Parathyroid adenoma (tissue), 2 donors: ENCODE measurements around the gene BMPER.

Experiments
- H2AFZ ChIP-seq: fragments of 300-600 bp; sonication (generic); one replicate; pipeline ENCODE4 v1.7.0; 2017; ENCODE audit warnings: antibody characterized with exemption, mild to moderate bottlenecking
- H3K27ac ChIP-seq: fragments of 300-600 bp; sonication (generic); one replicate; pipeline ENCODE4 v1.7.0; 2017
- H3K27me3 ChIP-seq: fragments of 300-600 bp; sonication (generic); one replicate; pipeline ENCODE4 v1.7.0; 2017; ENCODE audit warnings: low read length; ENCODE audit not compliant: control insufficient read depth, insufficient read depth
- H3K36me3 ChIP-seq: fragments of 300-600 bp; sonication (generic); one replicate; pipeline ENCODE4 v1.7.0; 2017; ENCODE audit warnings: low read length; ENCODE audit not compliant: control insufficient read depth, insufficient read depth
- H3K4me1 ChIP-seq: fragments of 300-600 bp; sonication (generic); one replicate; pipeline ENCODE4 v1.7.0; 2017; ENCODE audit warnings: control low read depth
- H3K4me2 ChIP-seq: fragments of 300-600 bp; sonication (generic); one replicate; pipeline ENCODE4 v1.7.0; 2017; ENCODE audit warnings: low read length
- H3K4me3 ChIP-seq: fragments of 300-600 bp; sonication (generic); one replicate; pipeline ENCODE4 v1.7.0; 2017; ENCODE audit warnings: low read depth, low read length
- H3K79me2 ChIP-seq: fragments of 300-600 bp; sonication (generic); one replicate; pipeline ENCODE4 v1.7.0; 2017; ENCODE audit warnings: control low read depth
- H3K9ac ChIP-seq: fragments of 300-600 bp; sonication (generic); one replicate; pipeline ENCODE4 v1.7.0; 2017; ENCODE audit warnings: mild to moderate bottlenecking
- H3K9me3 ChIP-seq: fragments of 300-600 bp; sonication (generic); one replicate; pipeline ENCODE4 v1.7.0; 2017; ENCODE audit warnings: low read length; ENCODE audit not compliant: control insufficient read depth
- TF ChIP-seq, protein P1 (sequence below): fragments of 300-600 bp; sonication (generic); IDR thresholded peaks from one replicate; pipeline ENCODE4 v1.7.0; 2017; ENCODE audit warnings: antibody characterized with exemption, mild to moderate bottlenecking
- donor health status: primary hyperparathyroidism.

BMPER gene

DNA sequence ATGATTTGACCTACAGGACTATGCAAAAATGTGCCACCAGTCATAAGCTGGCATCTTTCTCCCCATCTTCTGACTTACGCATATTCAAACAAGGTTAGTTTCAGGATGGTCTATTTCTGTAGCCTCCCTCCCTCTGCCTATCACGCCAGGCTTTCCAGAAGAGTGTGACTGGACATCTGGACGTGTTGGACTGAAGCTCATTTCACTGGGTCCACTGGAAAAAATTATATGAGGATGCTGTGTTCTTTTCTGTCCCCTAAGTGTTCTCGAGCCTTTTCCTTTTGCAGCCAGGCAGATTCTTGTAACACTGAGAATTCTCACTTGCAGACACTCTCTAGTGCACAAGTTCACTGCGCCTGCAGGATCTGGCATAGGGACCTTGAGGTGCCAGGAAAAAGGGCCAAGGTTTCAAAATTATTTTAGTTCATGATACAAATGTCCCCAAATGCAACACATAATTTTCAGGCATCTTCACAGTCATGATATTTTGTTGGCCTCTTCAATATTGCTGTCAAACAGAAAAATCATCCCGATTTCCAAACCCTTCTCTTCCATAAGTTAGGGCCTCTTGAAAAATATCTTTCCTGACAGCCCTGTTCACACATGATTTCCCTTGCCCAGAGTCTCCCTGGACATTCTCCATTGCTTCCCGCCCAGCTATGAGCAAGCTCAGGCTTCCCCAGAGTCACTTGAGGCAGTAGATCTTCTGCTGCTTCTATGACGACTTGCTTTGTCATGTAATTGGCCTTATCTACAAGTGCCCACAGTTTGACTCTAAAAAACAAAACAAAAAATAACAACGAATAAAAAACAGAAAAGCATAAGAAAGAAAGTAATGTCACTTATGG lies 170.4 kb downstream of the BMPER start:
- Histone ChIP-seq H3K27ac (no peak overlapping the region), H3K4me2 (no peak overlapping the region), H3K4me1 (no peaks in the 10 kb centered on the region), H3K79me2 (no peaks in the 10 kb centered on the region), H3K9me3 (no peaks in the 10 kb centered on the region), H2AFZ (no peak overlapping the region), H3K27me3 (no peaks in the 10 kb centered on the region), H3K4me3 (no peak overlapping the region), H3K36me3 (no peaks in the 10 kb centered on the region), H3K9ac (no peak overlapping the region)
- TF ChIP-seq, protein P1, sequence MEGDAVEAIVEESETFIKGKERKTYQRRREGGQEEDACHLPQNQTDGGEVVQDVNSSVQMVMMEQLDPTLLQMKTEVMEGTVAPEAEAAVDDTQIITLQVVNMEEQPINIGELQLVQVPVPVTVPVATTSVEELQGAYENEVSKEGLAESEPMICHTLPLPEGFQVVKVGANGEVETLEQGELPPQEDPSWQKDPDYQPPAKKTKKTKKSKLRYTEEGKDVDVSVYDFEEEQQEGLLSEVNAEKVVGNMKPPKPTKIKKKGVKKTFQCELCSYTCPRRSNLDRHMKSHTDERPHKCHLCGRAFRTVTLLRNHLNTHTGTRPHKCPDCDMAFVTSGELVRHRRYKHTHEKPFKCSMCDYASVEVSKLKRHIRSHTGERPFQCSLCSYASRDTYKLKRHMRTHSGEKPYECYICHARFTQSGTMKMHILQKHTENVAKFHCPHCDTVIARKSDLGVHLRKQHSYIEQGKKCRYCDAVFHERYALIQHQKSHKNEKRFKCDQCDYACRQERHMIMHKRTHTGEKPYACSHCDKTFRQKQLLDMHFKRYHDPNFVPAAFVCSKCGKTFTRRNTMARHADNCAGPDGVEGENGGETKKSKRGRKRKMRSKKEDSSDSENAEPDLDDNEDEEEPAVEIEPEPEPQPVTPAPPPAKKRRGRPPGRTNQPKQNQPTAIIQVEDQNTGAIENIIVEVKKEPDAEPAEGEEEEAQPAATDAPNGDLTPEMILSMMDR, result no peak

DNA sequence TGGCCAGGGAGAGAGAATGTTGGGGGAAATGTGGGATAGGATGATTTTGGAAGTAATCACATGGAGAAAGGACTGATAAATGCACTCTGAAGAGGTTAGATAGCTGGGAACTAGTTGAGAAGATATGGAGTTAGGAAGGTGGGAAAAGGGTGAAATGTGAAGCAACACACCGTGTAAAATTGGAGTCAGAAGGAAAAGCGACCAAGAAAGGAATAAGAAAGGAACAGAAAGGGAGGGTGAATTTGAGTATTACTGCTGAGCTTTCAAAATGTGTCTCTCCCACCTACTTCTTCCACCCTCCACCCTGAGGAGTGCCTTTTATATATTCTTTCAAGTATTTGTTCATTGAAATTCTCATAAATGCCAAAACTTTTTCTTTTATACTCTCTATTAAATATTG lies 171.8 kb downstream of the BMPER start:
- H3K79me2 ChIP-seq, result no peaks in the 10 kb centered on the region
- no peaks in the 10 kb centered on the region for H3K36me3 ChIP-seq
- no peaks in the 10 kb centered on the region for H3K4me1 ChIP-seq
- TF ChIP-seq, protein P1, result no peak
- H3K9me3 ChIP-seq, result no peaks in the 10 kb centered on the region
- no peak overlapping the region for H3K4me3 ChIP-seq
- H3K27me3 ChIP-seq, result no peaks in the 10 kb centered on the region
- no peak overlapping the region for H3K4me2 ChIP-seq
- no peak overlapping the region for H2AFZ ChIP-seq
- H3K9ac ChIP-seq, result no peak overlapping the region
- no peak overlapping the region for H3K27ac ChIP-seq

DNA sequence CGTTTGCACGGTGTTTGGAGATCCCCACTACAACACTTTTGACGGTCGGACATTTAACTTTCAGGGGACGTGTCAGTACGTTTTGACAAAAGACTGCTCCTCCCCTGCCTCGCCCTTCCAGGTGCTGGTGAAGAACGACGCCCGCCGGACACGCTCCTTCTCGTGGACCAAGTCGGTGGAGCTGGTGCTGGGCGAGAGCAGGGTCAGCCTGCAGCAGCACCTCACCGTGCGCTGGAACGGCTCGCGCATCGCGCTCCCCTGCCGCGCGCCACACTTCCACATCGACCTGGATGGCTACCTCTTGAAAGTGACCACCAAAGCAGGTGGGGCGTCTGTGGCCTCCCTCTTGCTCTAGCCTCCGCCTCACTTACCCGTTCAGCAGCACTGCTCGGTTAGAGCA lies 173.5 kb downstream of the BMPER start:
- no peaks in the 10 kb centered on the region for H3K27me3 ChIP-seq
- no peak overlapping the region for H2AFZ ChIP-seq
- TF ChIP-seq, protein P1, result no peak
- no peaks in the 10 kb centered on the region for H3K9me3 ChIP-seq
- no peak overlapping the region for H3K4me3 ChIP-seq
- H3K36me3 ChIP-seq, result no peaks in the 10 kb centered on the region
- no peak overlapping the region for H3K9ac ChIP-seq
- no peak overlapping the region for H3K27ac ChIP-seq
- no peaks in the 10 kb centered on the region for H3K4me1 ChIP-seq
- no peak overlapping the region for H3K4me2 ChIP-seq
- H3K79me2 ChIP-seq, result no peaks in the 10 kb centered on the region

DNA sequence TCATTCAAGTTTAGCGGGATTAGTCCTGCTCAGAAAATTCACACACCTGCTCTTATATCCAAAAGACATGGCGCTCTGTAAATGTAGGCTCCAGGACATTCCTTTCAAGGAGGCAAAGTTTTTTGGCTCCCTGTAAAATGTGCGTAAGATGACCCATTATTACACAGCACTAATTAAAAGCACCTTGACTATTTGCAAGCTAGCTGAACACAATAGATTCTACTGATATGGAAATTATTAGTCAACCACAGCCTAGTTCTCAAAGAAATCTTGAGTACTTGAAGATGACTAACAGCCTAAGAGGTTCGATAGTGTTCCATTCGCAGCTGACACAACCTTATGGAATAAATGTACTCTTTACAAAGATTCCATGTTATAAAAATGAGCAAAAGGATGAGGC lies 175.2 kb downstream of the BMPER start:
- Histone ChIP-seq H3K36me3 (no peaks in the 10 kb centered on the region), H3K27me3 (no peaks in the 10 kb centered on the region), H3K27ac (no peak overlapping the region), H3K79me2 (no peaks in the 10 kb centered on the region), H2AFZ (no peak overlapping the region), H3K9me3 (no peaks in the 10 kb centered on the region), H3K4me1 (no peaks in the 10 kb centered on the region), H3K4me3 (no peak overlapping the region), H3K9ac (no peak overlapping the region), H3K4me2 (no peak overlapping the region)
- TF ChIP-seq, protein P1, result no peak

DNA sequence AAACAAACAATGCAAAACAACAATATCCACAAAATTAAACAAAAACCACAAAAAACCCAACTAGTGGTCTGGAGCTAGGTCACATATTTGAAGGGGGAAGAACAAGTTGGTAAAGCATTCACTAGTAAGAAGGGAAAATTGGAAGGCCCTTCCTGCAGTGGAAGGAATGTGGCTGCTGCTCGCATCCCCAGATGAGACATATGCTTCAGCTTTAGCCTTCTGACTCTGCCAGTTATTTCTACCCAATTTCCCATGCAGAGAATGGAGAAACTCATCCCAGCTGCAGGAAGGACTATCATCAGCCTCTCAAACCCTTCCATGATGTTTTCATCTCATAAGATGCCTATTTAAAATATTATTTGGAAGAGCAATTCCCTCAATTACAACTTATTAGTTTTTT lies 176.6 kb downstream of the BMPER start:
- Histone ChIP-seq H2AFZ (no peak overlapping the region), H3K27me3 (no peaks in the 10 kb centered on the region), H3K9ac (no peak overlapping the region), H3K4me2 (no peak overlapping the region), H3K27ac (no peak overlapping the region), H3K36me3 (no peaks in the 10 kb centered on the region), H3K4me3 (no peak overlapping the region), H3K4me1 (no peaks in the 10 kb centered on the region), H3K9me3 (no peaks in the 10 kb centered on the region), H3K79me2 (no peaks in the 10 kb centered on the region)
- TF ChIP-seq, protein P1, result no peak
